Hematopoietic multipotent progenitor cell (in vitro differentiated cells): ENCODE data around the gene TSPAN14. TPM values are rescaled to one million over a fixed set of nuclear protein-coding genes. Genes with fewer than 3 reads are reported as not detected.

Experiments
- DNase-seq, 3 donors: peaks; one replicate each; pipeline ENCODE4 v3.0.0-alpha.2; 2011 to 2015; ENCODE audit warnings: low read depth in 2 of 3, low spot score in 2 of 3
- total RNA-seq: library from RNA; depleted of rRNA; stranded (reverse); fragments of >200 nt; gene quantifications from one replicate; pipeline ENCODE4 v1.2.3, GENCODE V29; 2012

TSPAN14 gene
- total RNA-seq, 1 donor: 29.6 TPM

- no peak for DNase-seq
Observed at GRCh38 chr10:80569131-80569895, 115.2 kb downstream of the TSPAN14 start.

- no peak for DNase-seq
Observed at GRCh38 chr10:80571352-80571751, 117.2 kb downstream of the TSPAN14 start.

- no peak for DNase-seq
Observed at GRCh38 chr10:80579181-80579763, 125.2 kb downstream of the TSPAN14 start.

GRCh38 chr10:80579849-80580637 is 125.9 kb downstream of the TSPAN14 start:
- DNase-seq: no peak

- DNase-seq: no peak
Observed at GRCh38 chr10:80580638-80581468, 126.7 kb downstream of the TSPAN14 start.

GRCh38 chr10:80581469-80581835 is 127.3 kb downstream of the TSPAN14 start:
- no peak for DNase-seq

GRCh38 chr10:80582286-80582960 is 128.3 kb downstream of the TSPAN14 start:
- no peak for DNase-seq

Other genes starting within 250 kb of the TSPAN14 start
- 54.4 TPM for gene ANXA11, start 248.8 kb upstream of the TSPAN14 start, total RNA-seq
- under 0.01 TPM for gene MAT1A, start 164.7 kb upstream of the TSPAN14 start, total RNA-seq
- not detected for gene DYDC1, start 97.6 kb upstream of the TSPAN14 start, total RNA-seq
- gene DYDC2, start 97.5 kb upstream of the TSPAN14 start, total RNA-seq: not detected
- gene PRXL2A, start 45.8 kb upstream of the TSPAN14 start, total RNA-seq: 6.5 TPM
- gene SH2D4B, start 83.6 kb downstream of the TSPAN14 start, total RNA-seq: under 0.01 TPM